ENCODE data around the gene DCXR.

DCXR gene

DNA sequence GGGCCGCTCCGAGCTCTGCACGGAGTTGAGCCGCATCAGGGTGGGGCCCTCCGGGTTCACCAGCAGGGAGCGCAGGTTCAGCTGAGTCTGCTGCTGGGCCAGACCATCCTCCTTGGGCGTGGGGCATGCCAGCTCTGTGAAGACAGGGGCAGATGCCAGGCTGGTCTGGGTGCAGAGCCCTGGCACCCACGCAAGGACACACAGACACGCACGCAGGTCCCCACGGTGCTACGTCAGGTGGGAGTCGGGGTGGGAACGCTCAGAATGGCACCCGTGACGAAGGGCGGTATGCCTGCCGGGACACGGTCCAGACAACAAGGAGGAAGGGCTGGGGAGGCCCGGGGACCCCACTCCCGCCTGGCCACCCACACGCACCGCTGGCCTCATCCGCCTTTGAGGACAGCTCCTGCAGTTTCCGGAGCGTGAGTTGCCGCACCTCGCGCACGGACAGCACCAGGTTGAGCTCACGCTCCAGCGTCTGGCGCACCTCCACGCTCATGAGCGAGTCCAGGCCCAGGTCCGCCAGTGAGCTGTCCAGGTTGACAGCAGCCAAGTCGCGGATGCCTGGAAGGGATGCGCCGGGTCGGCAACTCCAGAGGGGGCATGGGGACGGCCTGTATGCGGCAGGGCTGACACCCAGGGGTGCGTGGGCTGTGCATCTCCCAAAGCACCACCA lies 43.4 kb upstream of the DCXR start:
- Histone ChIP-seq H3K27me3 (ENCODE audit: control insufficient read depth, insufficient read depth, low read length, poor library complexity, severe bottlenecking) (no peaks in the 10 kb centered on the region), H3K9me3 (ENCODE audit: control insufficient read depth, low read length) (no peaks in the 10 kb centered on the region), H3K4me1 (ENCODE audit: control insufficient read depth, insufficient read depth, low read length) (no peaks in the 10 kb centered on the region), H3K27ac (ENCODE audit: insufficient read depth, low read depth, low read length, poor library complexity, severe bottlenecking) (no peak overlapping the region), H3K36me3 (ENCODE audit: control insufficient read depth, insufficient read depth, low read length) (peaks cover 46% of the 10 kb centered on the region), H3K4me3 (ENCODE audit: insufficient read depth, low read depth, low read length) (no peak overlapping the region)
- 96 to 97% methylated on average over 44 of the region's 44 CpGs for WGBS, 2 experiments

DNA sequence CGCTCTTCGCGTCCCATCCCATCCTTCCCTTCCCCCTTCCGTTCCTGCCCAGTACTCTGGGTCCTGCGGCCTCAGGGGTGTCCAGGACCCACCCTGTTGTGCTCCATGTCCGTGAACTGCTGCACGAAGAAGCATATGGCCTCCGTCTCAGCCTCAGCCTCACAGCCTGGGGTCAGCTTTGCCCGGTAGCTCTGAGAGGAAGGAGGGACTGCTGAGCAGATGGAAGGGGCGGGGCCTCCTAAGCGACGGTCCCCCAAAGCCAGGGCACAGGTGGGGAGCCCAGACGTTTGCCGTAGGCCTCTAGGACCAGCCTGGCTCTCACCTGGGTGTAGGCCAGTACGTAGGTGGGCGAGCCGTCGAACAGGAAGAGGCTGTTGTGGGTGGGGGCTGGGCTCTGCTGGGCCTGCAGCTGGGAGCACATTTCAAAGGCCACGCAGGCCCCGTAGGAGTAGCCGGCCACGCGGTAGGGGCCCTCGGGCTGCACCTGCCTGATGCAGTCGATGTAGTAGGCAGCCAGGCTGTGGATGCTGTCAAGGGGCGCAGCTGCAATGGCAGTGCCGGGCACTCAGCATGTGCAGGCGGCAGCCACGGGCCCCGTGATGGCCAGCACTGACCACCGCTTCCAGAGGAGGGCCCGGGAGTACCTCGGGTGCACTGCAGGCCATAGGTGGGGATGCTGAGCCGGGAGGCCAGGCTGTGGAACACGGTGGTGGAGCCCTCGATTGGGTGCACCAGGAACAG lies 42.7 kb upstream of the DCXR start:
- H3K27ac ChIP-seq (ENCODE audit: insufficient read depth, low read depth, low read length, poor library complexity, severe bottlenecking): no peak overlapping the region
- WGBS, 2 experiments: 96% methylated on average over 36 of the region's 36 CpGs
- H3K4me3 ChIP-seq (ENCODE audit: insufficient read depth, low read depth, low read length): no peak overlapping the region
- H3K4me1 ChIP-seq (ENCODE audit: control insufficient read depth, insufficient read depth, low read length): no peaks in the 10 kb centered on the region
- no peaks in the 10 kb centered on the region for H3K27me3 ChIP-seq (ENCODE audit: control insufficient read depth, insufficient read depth, low read length, poor library complexity, severe bottlenecking)
- peaks cover 43% of the 10 kb centered on the region for H3K36me3 ChIP-seq (ENCODE audit: control insufficient read depth, insufficient read depth, low read length)
- no peaks in the 10 kb centered on the region for H3K9me3 ChIP-seq (ENCODE audit: control insufficient read depth, low read length)

GRCh38 chr17:82079001-82079677 lies 41.6 kb upstream of the DCXR start:
- 95 to 96% methylated on average over 47 of the region's 47 CpGs for WGBS, 2 experiments
- no peaks in the 10 kb centered on the region for H3K27me3 ChIP-seq (ENCODE audit: control insufficient read depth, insufficient read depth, low read length, poor library complexity, severe bottlenecking)
- H3K4me3 ChIP-seq (ENCODE audit: insufficient read depth, low read depth, low read length): no peak overlapping the region
- H3K27ac ChIP-seq (ENCODE audit: insufficient read depth, low read depth, low read length, poor library complexity, severe bottlenecking): no peak overlapping the region
- no peaks in the 10 kb centered on the region for H3K4me1 ChIP-seq (ENCODE audit: control insufficient read depth, insufficient read depth, low read length)
- H3K36me3 ChIP-seq (ENCODE audit: control insufficient read depth, insufficient read depth, low read length): peaks cover 32% of the 10 kb centered on the region
- no peaks in the 10 kb centered on the region for H3K9me3 ChIP-seq (ENCODE audit: control insufficient read depth, low read length)

GRCh38 chr17:82078433-82078832 lies 40.9 kb upstream of the DCXR start:
- Histone ChIP-seq H3K9me3 (ENCODE audit: control insufficient read depth, low read length) (no peaks in the 10 kb centered on the region), H3K36me3 (ENCODE audit: control insufficient read depth, insufficient read depth, low read length) (peaks cover 26% of the 10 kb centered on the region), H3K27ac (ENCODE audit: insufficient read depth, low read depth, low read length, poor library complexity, severe bottlenecking) (no peak overlapping the region), H3K4me1 (ENCODE audit: control insufficient read depth, insufficient read depth, low read length) (no peaks in the 10 kb centered on the region), H3K27me3 (ENCODE audit: control insufficient read depth, insufficient read depth, low read length, poor library complexity, severe bottlenecking) (peaks cover 3% of the 10 kb centered on the region), H3K4me3 (ENCODE audit: insufficient read depth, low read depth, low read length) (no peak overlapping the region)
- WGBS, 2 experiments: 95 to 96% methylated on average over 18 of the region's 18 CpGs

- peaks cover 19% of the 10 kb centered on the region for H3K36me3 ChIP-seq (ENCODE audit: control insufficient read depth, insufficient read depth, low read length)
- 88 to 91% methylated on average over 28 of the region's 28 CpGs for WGBS, 2 experiments
- no peak overlapping the region for H3K27ac ChIP-seq (ENCODE audit: insufficient read depth, low read depth, low read length, poor library complexity, severe bottlenecking)
Observed at GRCh38 chr17:82077617-82078358, 40.3 kb upstream of the DCXR start.

DNA sequence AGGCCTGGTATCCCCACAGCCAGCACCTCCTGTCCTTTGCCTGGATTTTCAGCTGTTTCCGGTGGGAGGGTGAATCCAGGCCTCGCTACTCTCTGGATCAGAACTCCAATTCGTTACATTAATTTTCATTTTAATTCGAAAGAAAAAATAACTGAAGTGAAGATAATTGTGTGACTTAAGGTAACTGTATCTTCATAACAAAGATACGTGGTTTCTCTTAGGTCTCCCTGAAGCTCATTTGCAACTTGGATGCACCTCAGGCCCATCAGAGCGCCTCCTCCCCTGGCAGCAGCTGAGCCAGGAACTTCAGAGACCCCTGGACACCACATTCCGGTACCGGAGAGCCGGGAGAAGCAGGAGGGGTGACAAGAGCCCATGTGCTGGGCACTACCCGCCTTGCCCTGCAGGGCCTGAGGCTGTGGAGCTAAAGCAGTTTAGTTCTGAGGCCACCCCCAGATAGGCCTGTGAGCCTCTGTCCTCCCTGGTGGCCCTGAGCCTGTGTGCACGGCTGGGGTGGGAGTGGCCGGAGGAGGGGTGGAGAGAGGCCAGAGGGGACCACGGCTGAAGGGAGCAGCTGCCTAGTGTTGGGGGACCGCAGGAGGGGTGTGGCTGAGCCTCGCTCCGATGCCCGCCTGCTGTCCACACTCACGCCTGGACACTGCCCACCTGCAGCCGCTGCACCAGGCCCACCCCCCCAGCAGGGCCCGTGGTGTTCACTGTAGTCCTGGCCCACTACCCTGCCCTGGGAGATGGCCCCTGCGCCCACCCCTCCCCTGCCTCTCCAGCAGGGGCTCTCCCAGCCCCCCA lies 39.5 kb upstream of the DCXR start:
- Histone ChIP-seq H3K9me3 (ENCODE audit: control insufficient read depth, low read length) (no peaks in the 10 kb centered on the region), H3K36me3 (ENCODE audit: control insufficient read depth, insufficient read depth, low read length) (peaks cover 19% of the 10 kb centered on the region), H3K27me3 (ENCODE audit: control insufficient read depth, insufficient read depth, low read length, poor library complexity, severe bottlenecking) (peaks cover 9% of the 10 kb centered on the region), H3K4me3 (ENCODE audit: insufficient read depth, low read depth, low read length) (no peak overlapping the region), H3K4me1 (ENCODE audit: control insufficient read depth, insufficient read depth, low read length) (no peaks in the 10 kb centered on the region), H3K27ac (ENCODE audit: insufficient read depth, low read depth, low read length, poor library complexity, severe bottlenecking) (peak overlapping the region; percentile 44)
- 86 to 88% methylated on average over 20 to 21 of the region's 21 CpGs for WGBS, 2 experiments

More at GRCh38 chr17:82077617-82078358, 40.3 kb upstream of the DCXR start:
- no peaks in the 10 kb centered on the region for H3K9me3 ChIP-seq (ENCODE audit: control insufficient read depth, low read length)
- peaks cover 4% of the 10 kb centered on the region for H3K27me3 ChIP-seq (ENCODE audit: control insufficient read depth, insufficient read depth, low read length, poor library complexity, severe bottlenecking)
- no peaks in the 10 kb centered on the region for H3K4me1 ChIP-seq (ENCODE audit: control insufficient read depth, insufficient read depth, low read length)
- H3K4me3 ChIP-seq (ENCODE audit: insufficient read depth, low read depth, low read length): no peak overlapping the region

DNA sequence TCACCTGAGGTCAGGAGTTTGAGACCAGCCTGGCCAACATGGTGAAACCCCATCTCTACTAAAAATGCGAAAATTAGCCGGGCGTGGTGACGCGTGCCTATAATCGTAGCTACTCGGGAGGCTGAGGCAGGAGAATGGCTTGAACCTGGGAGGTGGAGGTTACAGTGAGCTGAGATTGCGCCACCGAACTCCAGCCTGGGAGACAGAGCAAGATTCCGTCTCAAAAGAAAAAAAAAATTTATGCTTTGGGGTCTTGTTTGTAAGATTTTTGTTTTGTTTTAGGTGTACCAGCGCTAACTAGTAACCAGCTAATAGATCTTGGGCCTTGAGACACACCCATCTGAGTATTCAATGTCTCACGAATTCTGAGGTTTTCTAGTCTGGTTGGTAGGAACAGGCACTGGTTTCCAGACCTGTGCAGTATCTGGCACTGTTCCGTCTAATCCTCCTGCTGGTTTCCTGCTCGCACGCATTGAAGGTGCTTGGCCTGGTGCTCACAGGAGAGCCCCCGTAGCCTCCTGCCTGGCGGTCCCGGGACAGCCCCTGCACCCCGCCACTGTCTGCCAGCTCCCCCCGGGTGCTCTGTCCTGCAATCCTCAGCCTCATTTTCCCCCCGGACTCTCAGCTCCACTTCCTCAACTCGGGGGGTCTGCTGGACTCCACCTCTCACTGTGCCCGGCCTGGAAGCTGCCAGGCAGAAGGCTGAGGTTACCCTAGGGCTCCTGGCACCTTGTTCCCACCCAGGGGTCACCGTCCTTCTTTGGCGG lies 38.7 kb upstream of the DCXR start:
- Histone ChIP-seq H3K4me3 (ENCODE audit: insufficient read depth, low read depth, low read length) (no peak overlapping the region), H3K27me3 (ENCODE audit: control insufficient read depth, insufficient read depth, low read length, poor library complexity, severe bottlenecking) (peaks cover 11% of the 10 kb centered on the region), H3K36me3 (ENCODE audit: control insufficient read depth, insufficient read depth, low read length) (peaks cover 15% of the 10 kb centered on the region), H3K9me3 (ENCODE audit: control insufficient read depth, low read length) (no peaks in the 10 kb centered on the region), H3K27ac (ENCODE audit: insufficient read depth, low read depth, low read length, poor library complexity, severe bottlenecking) (peak overlapping the region; percentile 44), H3K4me1 (ENCODE audit: control insufficient read depth, insufficient read depth, low read length) (no peaks in the 10 kb centered on the region)
- WGBS, 2 experiments: 91 to 92% methylated on average over 25 of the region's 25 CpGs

DNA sequence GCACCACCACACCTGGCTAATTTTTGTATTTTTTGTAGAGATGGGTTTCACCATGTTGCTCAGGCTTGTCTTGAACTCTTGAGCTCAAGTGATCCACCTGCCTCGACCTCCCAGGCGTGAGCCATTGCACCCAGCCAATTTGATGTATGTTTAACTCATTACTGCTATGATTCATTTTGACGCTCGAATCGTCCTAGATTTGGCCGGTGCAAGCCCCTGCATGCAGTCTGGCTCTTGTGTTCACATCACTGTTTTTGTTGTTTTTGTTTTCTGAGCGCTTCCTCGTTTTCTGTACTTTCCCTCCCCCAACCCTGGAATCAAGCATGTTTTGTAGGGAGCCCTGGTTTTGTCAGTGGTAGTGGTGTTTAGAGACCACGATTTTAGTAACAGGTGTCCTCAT lies 35.9 kb upstream of the DCXR start:
- Histone ChIP-seq H3K27ac (ENCODE audit: insufficient read depth, low read depth, low read length, poor library complexity, severe bottlenecking) (no peak overlapping the region), H3K9me3 (ENCODE audit: control insufficient read depth, low read length) (no peaks in the 10 kb centered on the region), H3K4me1 (ENCODE audit: control insufficient read depth, insufficient read depth, low read length) (no peaks in the 10 kb centered on the region), H3K4me3 (ENCODE audit: insufficient read depth, low read depth, low read length) (no peak overlapping the region), H3K36me3 (ENCODE audit: control insufficient read depth, insufficient read depth, low read length) (no peaks in the 10 kb centered on the region), H3K27me3 (ENCODE audit: control insufficient read depth, insufficient read depth, low read length, poor library complexity, severe bottlenecking) (peaks cover 11% of the 10 kb centered on the region)
- WGBS, 2 experiments: 90 to 91% methylated on average over 9 of the region's 9 CpGs

DNA sequence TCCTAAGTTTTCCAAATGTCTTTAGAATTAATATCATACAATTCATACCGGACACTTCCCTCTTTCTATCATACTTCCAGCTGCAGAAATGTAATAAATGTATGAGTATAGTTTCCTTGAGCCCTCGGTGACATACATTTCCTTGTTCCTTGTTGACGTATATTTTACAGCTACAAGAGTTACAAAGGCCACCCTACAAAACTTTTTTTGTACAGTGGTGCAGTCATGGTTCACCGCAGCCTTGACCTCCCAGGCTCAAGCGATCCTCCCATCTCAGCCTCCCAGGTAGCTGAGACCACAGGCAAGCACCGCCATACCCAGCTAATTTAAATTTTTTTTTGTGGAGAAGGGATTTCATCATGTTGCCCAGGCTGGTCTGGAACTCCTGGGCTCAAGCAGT lies 35.3 kb upstream of the DCXR start:
- WGBS, 2 experiments: 88 to 94% methylated on average over 5 to 6 of the region's 6 CpGs
- Histone ChIP-seq H3K4me1 (ENCODE audit: control insufficient read depth, insufficient read depth, low read length) (no peaks in the 10 kb centered on the region), H3K27me3 (ENCODE audit: control insufficient read depth, insufficient read depth, low read length, poor library complexity, severe bottlenecking) (peaks cover 11% of the 10 kb centered on the region), H3K36me3 (ENCODE audit: control insufficient read depth, insufficient read depth, low read length) (no peaks in the 10 kb centered on the region), H3K4me3 (ENCODE audit: insufficient read depth, low read depth, low read length) (no peak overlapping the region), H3K27ac (ENCODE audit: insufficient read depth, low read depth, low read length, poor library complexity, severe bottlenecking) (no peak overlapping the region), H3K9me3 (ENCODE audit: control insufficient read depth, low read length) (no peaks in the 10 kb centered on the region)

All from ectodermal cell (in vitro differentiated cells).